Epithelial cell of esophagus (primary cell): ENCODE data around the gene RBM20.

Experiments
- DNase-seq: peaks from one replicate; pipeline ENCODE4 v3.0.0; 2010; ENCODE audit warnings: low read depth
- H3K4me3 ChIP-seq: 2 replicates; pipeline ENCODE4 v1.5.1; 2011; ENCODE audit warnings: mild to moderate bottlenecking, low read length, control low read depth
- CTCF ChIP-seq: IDR thresholded peaks from 2 replicates; pipeline ENCODE4 v1.5.1; 2011; ENCODE audit warnings: low read depth, mild to moderate bottlenecking, low read length, control low read depth, inconsistent platforms; ENCODE audit not compliant: insufficient read depth; ENCODE audit errors: missing control alignments

RBM20 gene

GRCh38 chr10:110773693-110774068, 129.5 kb downstream of the RBM20 start:
- H3K4me3 ChIP-seq: no peak overlapping the region
- no peak for DNase-seq
- TF ChIP-seq CTCF: no peak

GRCh38 chr10:110774069-110775019, 130.2 kb downstream of the RBM20 start:
- TF ChIP-seq CTCF: no peak
- no peak overlapping the region for H3K4me3 ChIP-seq
- DNase-seq: peak; percentile 93

GRCh38 chr10:110775020-110775375, 130.9 kb downstream of the RBM20 start:
- TF ChIP-seq CTCF: no peak
- DNase-seq: peak; percentile 11
- H3K4me3 ChIP-seq: no peak overlapping the region

- TF ChIP-seq CTCF: no peak
- no peak for DNase-seq
- H3K4me3 ChIP-seq: no peak overlapping the region
Observed at GRCh38 chr10:110775406-110775805, 131.3 kb downstream of the RBM20 start.

GRCh38 chr10:110777017-110777416, 132.9 kb downstream of the RBM20 start:
- no peak for DNase-seq
- TF ChIP-seq CTCF: no peak

GRCh38 chr10:110777661-110778060, 133.5 kb downstream of the RBM20 start:
- H3K4me3 ChIP-seq: no peak overlapping the region
- no peak for TF ChIP-seq CTCF
- DNase-seq: no peak

More at GRCh38 chr10:110777017-110777416, 132.9 kb downstream of the RBM20 start:
- H3K4me3 ChIP-seq: no peak overlapping the region

GRCh38 chr10:110778211-110778610, 134.1 kb downstream of the RBM20 start:
- DNase-seq: peak; percentile 19
- H3K4me3 ChIP-seq: no peak overlapping the region
- TF ChIP-seq CTCF: no peak
